BJ (cell line): ENCODE measurements around the gene UCN3. TPM values are rescaled to one million over a fixed set of nuclear protein-coding genes. Genes with fewer than 3 reads are reported as not detected.

Experiments
- CTCF ChIA-PET: fragments of 350-600 bp; formaldehyde crosslinking; extraction: SDS; loops from one replicate; lab custom pipeline; 2021; ENCODE audit warnings: antibody characterized with exemption, inconsistent platforms; lab: Yijun Ruan, JAX
- POLR2A ChIA-PET: fragments of 300-600 bp; sonication (Branson Sonifier 250); formaldehyde crosslinking; extraction: SDS; loops from one replicate; lab custom pipeline; 2021; ENCODE audit warnings: antibody characterized with exemption; lab: Charles Lee
- DNase-seq: peaks from one replicate; pipeline ENCODE4 v3.0.0-alpha.2; 2011; ENCODE audit warnings: low read depth
- H3K27me3 ChIP-seq: 2 replicates; pipeline ENCODE4 v1.6.0; 2011; ENCODE audit warnings: low read length; ENCODE audit not compliant: control insufficient read depth, insufficient read depth
- H3K36me3 ChIP-seq: 2 replicates; pipeline ENCODE4 v1.5.1; 2011; ENCODE audit warnings: low read length; ENCODE audit not compliant: control insufficient read depth, insufficient read depth
- H3K4me3 ChIP-seq: 2 replicates; pipeline ENCODE4 v1.5.1; 2011; ENCODE audit warnings: low read depth, mild to moderate bottlenecking, control low read depth, low read length
- CTCF ChIP-seq: IDR thresholded peaks from 2 replicates; pipeline ENCODE4 v1.5.1; 2011; ENCODE audit warnings: low read depth, mild to moderate bottlenecking, control low read depth, inconsistent platforms, low read length, moderate library complexity; ENCODE audit not compliant: insufficient read depth
- polyA plus RNA-seq: library from polyadenylated mRNA; depleted of rRNA; stranded (reverse); fragments of >200 nt; gene quantifications from 2 replicates; pipeline ENCODE4 v1.2.3, GENCODE V29; 2011

The UCN3 gene
- polyA plus RNA-seq, 1 experiment: not detected

GRCh38 chr10:5362873-5363272 lies 1.9 kb upstream of the UCN3 start:
- POLR2A ChIA-PET: no interaction called here
- Histone ChIP-seq H3K4me3 (no peak overlapping the region), H3K27me3 (peaks cover 3% of the 10 kb centered on the region; the same call in 1 of the 2 replicates), H3K36me3 (no peaks in the 10 kb centered on the region)
- CTCF ChIA-PET: interaction anchor here (0.6 kb wide), 1 partner anchor 513 kb away, joined by 3 read pairs; no protein-coding TSS in a partner anchor
- TF ChIP-seq CTCF: no peak
- no peak for DNase-seq

GRCh38 chr10:5364374-5364773 lies 392 bp upstream of the UCN3 start:
- Histone ChIP-seq H3K27me3 (peaks cover 3% of the 10 kb centered on the region; the same call in 1 of the 2 replicates), H3K36me3 (no peaks in the 10 kb centered on the region), H3K4me3 (no peak overlapping the region)
- CTCF ChIA-PET: no interaction called here
- TF ChIP-seq CTCF: no peak
- DNase-seq: no peak
- POLR2A ChIA-PET: no interaction called here

- ChIA-PET POLR2A (interaction anchor here (0.7 kb wide), 1 partner anchor 57 kb away, joined by 3 read pairs; no protein-coding TSS in a partner anchor), CTCF (no interaction called here)
- no peak for DNase-seq
- Histone ChIP-seq H3K36me3 (no peaks in the 10 kb centered on the region), H3K4me3 (no peak overlapping the region), H3K27me3 (0 out of 2 replicates have a peak, but pooled peaks cover 1% of the 10 kb centered on the region)
- no peak for TF ChIP-seq CTCF
These were observed 1.2 kb downstream of the UCN3 start for GRCh38 chr10:5365928-5366327.

- no peak for DNase-seq
- POLR2A ChIA-PET: no interaction called here
- TF ChIP-seq CTCF: no peak
- no peaks in the 10 kb centered on the region for H3K36me3 ChIP-seq
- H3K27me3 ChIP-seq: 0 out of 2 replicates have a peak, but pooled peaks cover 1% of the 10 kb centered on the region
- no peak overlapping the region for H3K4me3 ChIP-seq
- CTCF ChIA-PET: interaction anchor here (1.0 kb wide), 1 partner anchor 14 kb away, joined by 4 read pairs; no protein-coding TSS in a partner anchor
These were observed 4.8 kb downstream of the UCN3 start for GRCh38 chr10:5369362-5370158.

- CTCF ChIA-PET: no interaction called here
- TF ChIP-seq CTCF: no peak
- POLR2A ChIA-PET: no interaction called here
- DNase-seq: no peak
- Histone ChIP-seq H3K27me3 (0 out of 2 replicates have a peak, but pooled peaks cover 1% of the 10 kb centered on the region), H3K4me3 (no peak overlapping the region), H3K36me3 (no peaks in the 10 kb centered on the region)
These were observed 6.0 kb downstream of the UCN3 start for GRCh38 chr10:5370493-5371352.
